Ishikawa (cell line): ENCODE results near the gene PARD3.

Experiments
- CEBPB ChIP-seq: IDR thresholded peaks from 2 replicates; pipeline ENCODE4 v1.6.1; 2012
- CREB1 ChIP-seq: IDR thresholded peaks from 2 replicates; pipeline ENCODE4 v1.6.1; 2012; ENCODE audit warnings: low read depth
- EGR1 ChIP-seq: IDR thresholded peaks from 2 replicates; pipeline ENCODE4 v1.6.1; 2012
- EP300 ChIP-seq: IDR thresholded peaks from 2 replicates; pipeline ENCODE4 v1.6.1; 2012; ENCODE audit warnings: borderline replicate concordance
- RAD21 ChIP-seq: IDR thresholded peaks from 2 replicates; pipeline ENCODE4 v1.6.1; 2012; ENCODE audit warnings: low read depth
- TAF1 ChIP-seq: IDR thresholded peaks from 2 replicates; pipeline ENCODE4 v1.6.1; 2012; ENCODE audit warnings: low read depth, mild to moderate bottlenecking
- TCF12 ChIP-seq: IDR thresholded peaks from 2 replicates; pipeline ENCODE4 v1.6.1; 2012; ENCODE audit warnings: low read depth
- TEAD4 ChIP-seq: IDR thresholded peaks from 2 replicates; pipeline ENCODE4 v1.6.1; 2012
- YY1 ChIP-seq: IDR thresholded peaks from 2 replicates; pipeline ENCODE4 v1.6.1; 2012; ENCODE audit warnings: low read depth
- ZBTB7A ChIP-seq: IDR thresholded peaks from 2 replicates; pipeline ENCODE4 v1.6.1; 2012; ENCODE audit warnings: low read depth
- TF ChIP-seq, protein P1 (sequence below): IDR thresholded peaks from 2 replicates; pipeline ENCODE4 v1.6.1; 2012; ENCODE audit warnings: low read depth, mild to moderate bottlenecking
- TF ChIP-seq, protein P2 (sequence below): IDR thresholded peaks from 2 replicates; pipeline ENCODE4 v1.6.1; 2012
- TF ChIP-seq, protein P3 (sequence below): IDR thresholded peaks from 2 replicates; pipeline ENCODE4 v1.6.1; 2012

DNA sequence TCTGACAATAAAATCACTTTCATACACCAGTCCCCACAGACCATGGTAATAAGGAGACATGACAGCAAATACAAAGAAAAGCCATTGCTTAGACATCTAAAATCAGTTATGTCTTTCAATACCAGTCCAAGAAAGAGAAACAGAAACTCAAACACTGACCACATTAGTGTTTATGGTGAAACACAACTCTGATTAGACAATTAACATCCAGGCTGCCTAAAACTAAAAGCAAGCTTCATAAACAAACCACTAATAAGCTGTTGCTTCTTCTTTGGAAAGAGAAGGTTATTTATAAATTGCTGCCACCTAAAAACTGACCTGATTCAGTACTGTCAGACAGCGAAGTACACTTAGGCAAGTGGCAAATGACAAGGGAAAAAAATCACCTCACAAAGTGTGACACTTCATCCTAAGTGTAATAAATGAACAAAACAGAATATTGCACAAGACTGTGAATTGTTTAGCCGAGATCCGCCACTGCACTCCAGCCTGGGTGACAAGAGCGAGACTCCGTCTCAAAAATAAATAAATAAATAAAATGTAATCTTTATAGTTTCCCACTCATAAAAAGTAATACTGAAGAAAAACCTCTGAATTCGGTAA is 277.4 kb downstream of the PARD3 start:
- TF ChIP-seq CREB1 = no peak
- no peak for TF ChIP-seq TEAD4
- TF ChIP-seq, protein P1, sequence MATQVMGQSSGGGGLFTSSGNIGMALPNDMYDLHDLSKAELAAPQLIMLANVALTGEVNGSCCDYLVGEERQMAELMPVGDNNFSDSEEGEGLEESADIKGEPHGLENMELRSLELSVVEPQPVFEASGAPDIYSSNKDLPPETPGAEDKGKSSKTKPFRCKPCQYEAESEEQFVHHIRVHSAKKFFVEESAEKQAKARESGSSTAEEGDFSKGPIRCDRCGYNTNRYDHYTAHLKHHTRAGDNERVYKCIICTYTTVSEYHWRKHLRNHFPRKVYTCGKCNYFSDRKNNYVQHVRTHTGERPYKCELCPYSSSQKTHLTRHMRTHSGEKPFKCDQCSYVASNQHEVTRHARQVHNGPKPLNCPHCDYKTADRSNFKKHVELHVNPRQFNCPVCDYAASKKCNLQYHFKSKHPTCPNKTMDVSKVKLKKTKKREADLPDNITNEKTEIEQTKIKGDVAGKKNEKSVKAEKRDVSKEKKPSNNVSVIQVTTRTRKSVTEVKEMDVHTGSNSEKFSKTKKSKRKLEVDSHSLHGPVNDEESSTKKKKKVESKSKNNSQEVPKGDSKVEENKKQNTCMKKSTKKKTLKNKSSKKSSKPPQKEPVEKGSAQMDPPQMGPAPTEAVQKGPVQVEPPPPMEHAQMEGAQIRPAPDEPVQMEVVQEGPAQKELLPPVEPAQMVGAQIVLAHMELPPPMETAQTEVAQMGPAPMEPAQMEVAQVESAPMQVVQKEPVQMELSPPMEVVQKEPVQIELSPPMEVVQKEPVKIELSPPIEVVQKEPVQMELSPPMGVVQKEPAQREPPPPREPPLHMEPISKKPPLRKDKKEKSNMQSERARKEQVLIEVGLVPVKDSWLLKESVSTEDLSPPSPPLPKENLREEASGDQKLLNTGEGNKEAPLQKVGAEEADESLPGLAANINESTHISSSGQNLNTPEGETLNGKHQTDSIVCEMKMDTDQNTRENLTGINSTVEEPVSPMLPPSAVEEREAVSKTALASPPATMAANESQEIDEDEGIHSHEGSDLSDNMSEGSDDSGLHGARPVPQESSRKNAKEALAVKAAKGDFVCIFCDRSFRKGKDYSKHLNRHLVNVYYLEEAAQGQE = no peak
- TF ChIP-seq EGR1 = no peak
- TF ChIP-seq, protein P2, sequence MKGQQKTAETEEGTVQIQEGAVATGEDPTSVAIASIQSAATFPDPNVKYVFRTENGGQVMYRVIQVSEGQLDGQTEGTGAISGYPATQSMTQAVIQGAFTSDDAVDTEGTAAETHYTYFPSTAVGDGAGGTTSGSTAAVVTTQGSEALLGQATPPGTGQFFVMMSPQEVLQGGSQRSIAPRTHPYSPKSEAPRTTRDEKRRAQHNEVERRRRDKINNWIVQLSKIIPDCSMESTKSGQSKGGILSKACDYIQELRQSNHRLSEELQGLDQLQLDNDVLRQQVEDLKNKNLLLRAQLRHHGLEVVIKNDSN = no peak
- TF ChIP-seq YY1 = no peak
- TF ChIP-seq EP300 = no peak
- TF ChIP-seq RAD21 = no peak
- TF ChIP-seq TAF1 = no peak
- TF ChIP-seq, protein P3, sequence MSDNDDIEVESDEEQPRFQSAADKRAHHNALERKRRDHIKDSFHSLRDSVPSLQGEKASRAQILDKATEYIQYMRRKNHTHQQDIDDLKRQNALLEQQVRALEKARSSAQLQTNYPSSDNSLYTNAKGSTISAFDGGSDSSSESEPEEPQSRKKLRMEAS = no peak
- no peak for TF ChIP-seq CEBPB
- TF ChIP-seq TCF12 = no peak
- TF ChIP-seq ZBTB7A = no peak
